Natural killer cell (primary cell): ENCODE results near the gene SEMA7A. TPM values are rescaled to one million over a fixed set of nuclear protein-coding genes. Genes with fewer than 3 reads are reported as not detected.
A peak's percentile ranks its signal among the peaks of the same experiment; 100 is the strongest.

Experiments
- ATAC-seq, 3 donors: fragments of 150-1000 bp in 2 of 3; fragments of 200-7000 bp in 1 of 3; cut with Tn5 transposase; 1 replicate in 1 of 3; 2 replicates in 2 of 3; pipeline ENCODE4 v1.10.0; 2021; ENCODE audit warnings: mild to moderate bottlenecking in 2 of 3, moderate library complexity in 2 of 3
- DNase-seq, 2 donors: peaks; one replicate each; pipeline versions ENCODE4 v3.0.0 to v3.0.0-alpha.2; 2013 to 2021; ENCODE audit warnings: mixed read lengths in 1 of 2
- H3K27ac ChIP-seq: one replicate; pipeline ENCODE4 v1.5.1; 2013; ENCODE audit warnings: mild to moderate bottlenecking, low read length
- H3K27me3 ChIP-seq: one replicate; pipeline ENCODE4 v1.6.1; 2013; ENCODE audit warnings: low read length; ENCODE audit not compliant: control insufficient read depth, insufficient read depth
- H3K36me3 ChIP-seq: one replicate; pipeline ENCODE4 v1.6.1; 2013; ENCODE audit warnings: low read length; ENCODE audit not compliant: control insufficient read depth, insufficient read depth
- H3K4me1 ChIP-seq: one replicate; pipeline ENCODE4 v1.6.1; 2013; ENCODE audit warnings: low read length; ENCODE audit not compliant: control insufficient read depth, insufficient read depth
- H3K4me3 ChIP-seq: one replicate; pipeline ENCODE4 v1.5.1; 2013; ENCODE audit warnings: low read length
- H3K9me3 ChIP-seq: one replicate; pipeline ENCODE4 v1.6.1; 2013; ENCODE audit warnings: low read length; ENCODE audit not compliant: control insufficient read depth, insufficient read depth
- H3K27ac Mint-ChIP-seq, 2 donors: one replicate each; pipeline ENCODE4 v1.8.0; 2022; ENCODE audit warnings: mild to moderate bottlenecking in 2 of 2, mixed read lengths in 2 of 2, moderate library complexity in 1 of 2
- H3K27me3 Mint-ChIP-seq, 2 donors: one replicate each; pipeline ENCODE4 v1.8.0; 2022; ENCODE audit warnings: low read depth in 2 of 2, mixed read lengths in 2 of 2
- H3K36me3 Mint-ChIP-seq: one replicate; pipeline ENCODE4 v1.8.0; 2022; ENCODE audit warnings: mixed read lengths
- H3K4me1 Mint-ChIP-seq, 2 donors: one replicate each; pipeline ENCODE4 v1.8.0; 2022; ENCODE audit warnings: mixed read lengths in 2 of 2
- H3K4me3 Mint-ChIP-seq: one replicate; pipeline ENCODE4 v1.8.0; 2022; ENCODE audit warnings: mild to moderate bottlenecking, moderate library complexity, mixed read lengths
- H3K9me3 Mint-ChIP-seq, 2 donors: one replicate each; pipeline ENCODE4 v1.8.0; 2022; ENCODE audit warnings: mixed read lengths in 2 of 2
- CTCF ChIP-seq: fragments of 200-600 bp; IDR thresholded peaks from one replicate; pipeline ENCODE4 v1.8.0; 2022; ENCODE audit warnings: antibody characterized with exemption
- WGBS: methylation state at CpG from one replicate; pipeline ENCODE4 v1.1.7; 2013; ENCODE audit warnings: missing lambda C conversion rate; ENCODE audit not compliant: insufficient coverage; 5-methylcytosine and 5-hydroxymethylcytosine counted together
- intact Hi-C: fragments of 100-400 bp; cut with micrococcal nuclease; formaldehyde crosslinking; loops from one replicate; pipeline ENCODE4 v1.14.2; 2022
- total RNA-seq, 4 donors: library from RNA; stranded (reverse); fragments of 120-200 nt in 1 of 4; gene quantifications; one replicate each; pipeline versions ENCODE4 v1.2.3 to v1.2.4, GENCODE V29; 2013 to 2022

The SEMA7A gene
- total RNA-seq, 3 donors from 2014 or later (not counting 1 experiment from before 2014, with no cell fraction given), result 4.7 to 46.2 (median 9.0) TPM

GRCh38 chr15:74428970-74429780, 4.6 kb downstream of the SEMA7A start:
- no peaks in the 10 kb centered on the region for H3K9me3 ChIP-seq
- H3K4me3 Mint-ChIP-seq, result no peak overlapping the region
- H3K4me1 ChIP-seq, result peaks cover 70% of the 10 kb centered on the region
- H3K4me3 ChIP-seq, result no peak overlapping the region
- H3K27ac Mint-ChIP-seq, result peak overlapping the region in 1 of 2 donors; percentile 60
- H3K9me3 Mint-ChIP-seq, result no peaks in the 10 kb centered on the region
- peaks cover 18 to 59% of the 10 kb centered on the region in 2 donors for H3K4me1 Mint-ChIP-seq
- WGBS, result 69% methylated on average over 14 of the region's 14 CpGs
- ATAC-seq, result no peak
- TF ChIP-seq CTCF, result no peak
- no peaks in the 10 kb centered on the region for H3K27me3 ChIP-seq
- H3K27me3 Mint-ChIP-seq, result no peaks in the 10 kb centered on the region
- no peaks in the 10 kb centered on the region for H3K36me3 ChIP-seq
- no peak for DNase-seq
- peak overlapping the region; percentile 27 for H3K27ac ChIP-seq
- H3K36me3 Mint-ChIP-seq, result no peaks in the 10 kb centered on the region
- intact Hi-C loops, result no loop called here

DNA sequence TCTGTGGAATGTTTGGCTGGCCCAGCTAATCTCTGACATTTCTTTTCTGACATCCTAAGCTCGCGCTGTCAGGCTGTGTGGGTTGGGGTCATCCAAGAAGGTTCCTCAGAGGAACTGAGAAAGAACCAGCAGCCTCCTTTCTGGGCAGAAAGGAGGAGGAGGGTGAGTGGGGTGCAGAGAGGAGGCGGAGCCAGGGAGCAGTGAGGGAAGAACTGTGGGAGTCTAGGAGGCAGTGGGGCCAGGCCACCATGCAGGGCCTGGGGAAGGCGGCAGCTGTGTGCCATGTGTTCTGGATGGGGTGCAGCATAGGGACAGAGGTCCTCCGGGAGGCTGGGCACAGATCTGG, 5.3 kb downstream of the SEMA7A start:
- no peaks in the 10 kb centered on the region for H3K27me3 ChIP-seq
- H3K4me3 ChIP-seq, result no peak overlapping the region
- Mint-ChIP-seq H3K27ac (peak overlapping the region in 1 of 2 donors; percentile 59), H3K27me3 (no peaks in the 10 kb centered on the region), H3K4me1 (peaks cover 18 to 61% of the 10 kb centered on the region in 2 donors), H3K9me3 (no peaks in the 10 kb centered on the region), H3K4me3 (no peak overlapping the region), H3K36me3 (no peaks in the 10 kb centered on the region)
- WGBS, result 82% methylated on average over 5 of the region's 5 CpGs
- ATAC-seq (no peak), DNase-seq (no peak)
- peaks cover 75% of the 10 kb centered on the region for H3K4me1 ChIP-seq
- peak overlapping the region; percentile 27 for H3K27ac ChIP-seq
- no peak for TF ChIP-seq CTCF
- no peaks in the 10 kb centered on the region for H3K36me3 ChIP-seq
- intact Hi-C loops, result no loop called here
- H3K9me3 ChIP-seq, result no peaks in the 10 kb centered on the region

- H3K9me3 ChIP-seq, result no peaks in the 10 kb centered on the region
- no peak for TF ChIP-seq CTCF
- no peaks in the 10 kb centered on the region for H3K36me3 ChIP-seq
- H3K4me1 ChIP-seq, result peaks cover 80% of the 10 kb centered on the region
- 85% methylated on average over 9 of the region's 9 CpGs for WGBS
- Mint-ChIP-seq H3K4me1 (peaks cover 18 to 62% of the 10 kb centered on the region in 2 donors), H3K27ac (peak overlapping the region in 1 of 2 donors; percentile 59), H3K9me3 (no peaks in the 10 kb centered on the region), H3K36me3 (no peaks in the 10 kb centered on the region), H3K4me3 (no peak overlapping the region), H3K27me3 (no peaks in the 10 kb centered on the region)
- no peaks in the 10 kb centered on the region for H3K27me3 ChIP-seq
- intact Hi-C loops, result no loop called here
- DNase-seq (no peak), ATAC-seq (no peak)
- no peak overlapping the region for H3K4me3 ChIP-seq
- no peak overlapping the region for H3K27ac ChIP-seq
Measured at GRCh38 chr15:74427607-74428441, 5.9 kb downstream of the SEMA7A start.
